Activated T-helper 2 cell treated with anti-CD3 and anti-CD28 coated beads, Interferon-gamma antibody, Interleukin-2, Interleukin-4, amounts not matched to agents 10 μg/mL and 5 μg/mL and 100 μg/mL, durations not matched to agents 14 hours and 24 hours and 36 hours (primary cell): ENCODE measurements around the gene TTC12. TPM values are rescaled to one million over a fixed set of nuclear protein-coding genes. Genes with fewer than 3 reads are reported as not detected.

ENCODE experiments used
- DNase-seq: peaks from one replicate; pipeline ENCODE4 v3.0.0; 2021; ENCODE audit warnings: low spot score
- H3K27ac Mint-ChIP-seq: one replicate; pipeline ENCODE4 v1.8.0; 2021; ENCODE audit warnings: mixed read lengths
- H3K27me3 Mint-ChIP-seq: one replicate; pipeline ENCODE4 v1.8.0; 2021; ENCODE audit warnings: low read depth, mixed read lengths
- H3K36me3 Mint-ChIP-seq: one replicate; pipeline ENCODE4 v1.8.0; 2021; ENCODE audit warnings: low read depth, mixed read lengths
- H3K4me1 Mint-ChIP-seq: one replicate; pipeline ENCODE4 v1.8.0; 2021; ENCODE audit warnings: low read depth, mixed read lengths
- H3K4me3 Mint-ChIP-seq: one replicate; pipeline ENCODE4 v1.8.0; 2021; ENCODE audit warnings: low read depth, mild to moderate bottlenecking, moderate library complexity, mixed read lengths
- H3K9me3 Mint-ChIP-seq: one replicate; pipeline ENCODE4 v1.8.0; 2021; ENCODE audit warnings: mixed read lengths
- intact Hi-C: fragments of 100-400 bp; cut with micrococcal nuclease; formaldehyde crosslinking; loops from one replicate; pipeline ENCODE4 v1.15.1; 2023
- total RNA-seq: library from RNA; stranded (reverse); gene quantifications from 2 replicates; pipeline ENCODE4 v1.2.3, GENCODE V29; 2022

The TTC12 gene
- total RNA-seq, 1 donor from 2014 or later: 7.0 TPM

DNA sequence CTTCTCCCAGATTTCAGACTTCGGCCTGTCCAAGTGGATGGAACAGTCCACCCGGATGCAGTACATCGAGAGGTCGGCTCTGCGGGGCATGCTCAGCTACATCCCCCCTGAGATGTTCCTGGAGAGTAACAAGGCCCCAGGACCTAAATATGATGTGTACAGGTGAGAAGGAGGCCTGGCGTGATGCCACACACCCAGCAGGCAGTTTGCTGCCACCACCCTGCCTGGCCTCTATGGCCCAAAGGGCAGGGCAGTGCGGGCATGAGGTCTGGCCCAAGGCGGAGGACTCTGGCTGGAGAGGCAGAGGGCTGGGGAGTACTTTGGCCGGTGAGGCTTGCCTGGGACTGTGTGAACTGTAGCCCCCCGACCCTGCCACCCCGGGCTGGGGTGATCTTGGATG, 80.5 kb downstream of the TTC12 start:
- Mint-ChIP-seq H3K36me3 (no peaks in the 10 kb centered on the region), H3K27me3 (no peaks in the 10 kb centered on the region), H3K27ac (no peak overlapping the region), H3K4me3 (no peak overlapping the region), H3K4me1 (no peaks in the 10 kb centered on the region), H3K9me3 (no peaks in the 10 kb centered on the region)
- intact Hi-C loops: no loop called here
- no peak for DNase-seq

DNA sequence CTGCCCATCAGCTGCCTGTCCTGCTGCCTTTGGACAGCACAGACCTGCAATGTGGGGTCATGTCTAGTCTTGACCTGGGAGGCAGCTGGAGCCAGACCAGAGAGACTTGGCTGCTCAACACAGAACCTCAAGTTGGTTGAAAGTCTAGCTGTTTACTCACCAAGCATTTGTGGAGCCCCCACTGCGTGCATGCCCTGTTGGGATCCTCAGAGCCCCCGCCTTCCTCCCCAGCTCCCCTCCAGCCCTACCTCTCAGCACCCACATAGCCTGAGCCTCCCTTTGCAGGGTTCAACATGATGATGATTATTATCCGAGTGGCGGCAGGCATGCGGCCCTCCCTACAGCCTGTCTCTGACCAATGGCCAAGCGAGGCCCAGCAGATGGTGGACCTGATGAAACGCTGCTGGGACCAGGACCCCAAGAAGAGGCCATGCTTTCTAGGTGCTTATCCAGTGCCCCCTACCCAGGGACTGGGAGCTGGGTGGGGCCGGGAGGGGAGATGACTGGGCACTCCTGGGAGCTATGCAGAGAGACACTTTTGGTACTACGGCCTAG, 81.5 kb downstream of the TTC12 start:
- Mint-ChIP-seq H3K4me1 (no peaks in the 10 kb centered on the region), H3K4me3 (no peak overlapping the region), H3K9me3 (no peaks in the 10 kb centered on the region), H3K27ac (no peak overlapping the region), H3K27me3 (no peaks in the 10 kb centered on the region), H3K36me3 (no peaks in the 10 kb centered on the region)
- no peak for DNase-seq
- intact Hi-C loops: no loop called here

DNA sequence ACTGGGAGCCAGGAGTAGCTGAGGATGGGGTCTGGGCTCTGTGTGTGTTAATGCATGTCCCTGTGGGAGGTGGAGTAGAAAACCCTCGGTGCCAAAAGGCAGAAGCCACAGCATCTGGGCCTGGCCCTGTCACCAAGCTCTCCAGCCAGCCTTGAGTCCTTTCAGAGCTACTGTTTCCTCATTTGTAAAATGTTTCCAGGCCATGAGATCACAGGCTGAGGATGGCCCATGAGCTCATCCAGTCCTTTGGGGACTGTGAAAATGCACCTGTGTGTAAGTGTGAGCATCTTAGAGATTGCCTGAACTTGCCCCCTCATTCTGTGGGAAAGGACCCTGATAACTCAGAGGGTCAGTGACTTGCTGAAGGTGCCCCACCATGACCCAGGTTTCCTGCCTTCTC, 82.3 kb downstream of the TTC12 start:
- intact Hi-C loops: no loop called here
- Mint-ChIP-seq H3K27ac (no peak overlapping the region), H3K36me3 (no peaks in the 10 kb centered on the region), H3K27me3 (no peaks in the 10 kb centered on the region), H3K4me1 (no peaks in the 10 kb centered on the region), H3K9me3 (no peaks in the 10 kb centered on the region), H3K4me3 (no peak overlapping the region)
- DNase-seq: no peak

DNA sequence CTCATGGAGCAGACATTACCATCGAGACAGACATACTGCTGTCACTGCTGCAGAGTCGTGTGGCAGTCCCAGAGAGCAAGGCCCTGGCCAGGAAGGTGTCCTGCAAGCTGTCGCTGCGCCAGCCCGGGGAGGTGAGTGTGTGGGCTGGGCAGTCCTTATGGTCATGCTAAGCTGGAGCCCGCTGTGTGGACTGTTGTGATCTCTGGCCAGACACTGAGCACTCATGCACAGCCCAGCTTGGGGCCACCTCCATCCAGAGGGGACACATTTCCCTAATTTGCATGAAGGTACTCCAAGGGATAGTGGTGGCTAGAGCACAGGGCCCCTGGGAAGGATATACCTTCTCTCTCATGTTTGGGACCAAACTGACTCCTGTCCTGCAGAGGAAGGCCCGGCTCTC, 82.8 kb downstream of the TTC12 start:
- intact Hi-C loops: no loop called here
- Mint-ChIP-seq H3K27ac (no peak overlapping the region), H3K9me3 (no peaks in the 10 kb centered on the region), H3K27me3 (no peaks in the 10 kb centered on the region), H3K4me3 (no peak overlapping the region), H3K36me3 (no peaks in the 10 kb centered on the region), H3K4me1 (no peaks in the 10 kb centered on the region)
- no peak for DNase-seq

DNA sequence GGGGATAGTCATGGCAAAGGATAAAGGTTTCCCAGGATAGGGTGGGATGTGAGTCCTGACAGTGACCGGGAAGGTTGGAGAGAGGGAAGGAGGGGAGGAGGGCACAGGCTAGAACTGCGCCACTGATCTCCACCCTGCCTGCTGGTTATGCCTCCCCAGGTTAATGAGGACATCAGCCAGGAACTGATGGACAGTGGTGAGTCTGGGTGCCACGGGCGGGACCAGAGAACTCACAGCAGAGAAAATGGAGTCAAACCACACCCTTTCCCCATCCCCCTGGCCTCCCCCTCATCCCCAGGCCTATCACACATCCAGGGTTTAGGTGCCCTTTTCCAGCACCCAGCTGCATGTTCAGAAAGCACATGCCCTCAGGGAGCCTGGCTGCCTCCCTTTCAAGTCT, 83.4 kb downstream of the TTC12 start:
- H3K4me1 Mint-ChIP-seq: no peaks in the 10 kb centered on the region
- no peaks in the 10 kb centered on the region for H3K27me3 Mint-ChIP-seq
- DNase-seq: no peak
- H3K4me3 Mint-ChIP-seq: no peak overlapping the region
- H3K36me3 Mint-ChIP-seq: no peaks in the 10 kb centered on the region
- no peak overlapping the region for H3K27ac Mint-ChIP-seq
- intact Hi-C loops: no loop called here
- no peaks in the 10 kb centered on the region for H3K9me3 Mint-ChIP-seq

DNA sequence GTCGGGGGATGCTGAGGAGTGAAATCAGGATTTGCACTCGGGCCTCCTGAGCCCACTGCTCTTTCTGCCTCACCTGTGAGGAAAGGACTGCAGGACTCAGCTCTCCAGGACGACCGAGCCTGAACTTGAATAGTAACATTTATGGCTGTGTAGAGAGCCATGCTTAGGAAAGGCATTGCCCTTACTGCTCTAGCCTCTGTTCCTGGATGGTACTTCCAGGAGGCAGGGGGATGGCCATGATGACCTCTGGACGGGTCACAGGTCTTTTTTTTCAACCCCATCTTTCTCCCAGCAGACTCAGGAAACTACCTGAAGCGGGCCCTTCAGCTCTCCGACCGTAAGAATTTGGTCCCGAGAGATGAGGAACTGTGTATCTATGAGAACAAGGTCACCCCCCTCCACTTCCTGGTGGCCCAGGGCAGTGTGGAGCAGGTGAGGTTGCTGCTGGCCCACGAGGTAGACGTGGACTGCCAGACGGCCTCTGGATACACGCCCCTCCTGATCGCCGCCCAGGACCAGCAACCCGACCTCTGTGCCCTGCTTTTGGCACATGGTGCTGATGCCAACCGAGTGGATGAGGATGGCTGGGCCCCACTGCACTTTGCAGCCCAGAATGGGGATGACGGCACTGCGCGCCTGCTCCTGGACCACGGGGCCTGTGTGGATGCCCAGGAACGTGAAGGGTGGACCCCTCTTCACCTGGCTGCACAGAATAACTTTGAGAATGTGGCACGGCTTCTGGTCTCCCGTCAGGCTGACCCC, 84.5 kb downstream of the TTC12 start:
- no peak overlapping the region for H3K27ac Mint-ChIP-seq
- intact Hi-C loops: no loop called here
- H3K27me3 Mint-ChIP-seq: peaks cover 2% of the 10 kb centered on the region
- no peaks in the 10 kb centered on the region for H3K36me3 Mint-ChIP-seq
- no peak for DNase-seq
- H3K9me3 Mint-ChIP-seq: no peaks in the 10 kb centered on the region
- H3K4me3 Mint-ChIP-seq: no peak overlapping the region
- no peaks in the 10 kb centered on the region for H3K4me1 Mint-ChIP-seq

DNA sequence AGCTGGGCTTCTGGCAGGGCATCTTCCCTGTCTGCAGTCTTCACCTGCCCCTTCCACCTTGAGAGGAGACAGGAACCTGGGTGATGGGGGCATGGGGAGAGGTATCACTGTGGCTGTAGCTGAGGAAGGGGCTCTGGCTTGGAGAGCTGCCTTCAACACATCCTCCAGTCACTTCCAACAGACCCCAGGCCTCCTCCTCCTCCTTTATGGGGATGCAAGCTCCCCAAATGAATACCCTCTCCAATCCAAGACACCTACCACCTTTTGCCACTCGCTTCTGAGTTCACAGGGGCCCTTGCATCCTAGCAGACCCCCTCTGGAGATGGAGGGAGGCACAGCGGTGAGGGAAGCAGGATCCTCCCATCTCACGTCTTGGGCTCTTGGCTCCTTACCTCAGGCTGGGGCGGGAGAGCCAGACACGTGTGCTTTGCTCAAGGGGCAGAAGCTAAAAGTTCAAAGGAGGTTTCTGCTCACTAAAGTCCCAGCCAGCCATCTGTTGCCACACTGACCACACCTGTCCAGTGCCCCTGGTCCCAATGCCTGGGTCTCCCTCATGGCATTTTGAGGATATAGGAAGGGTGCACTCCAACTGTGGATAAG, 86.3 kb downstream of the TTC12 start:
- intact Hi-C loops: no loop called here
- DNase-seq: no peak
- Mint-ChIP-seq H3K4me3 (no peak overlapping the region), H3K27ac (no peak overlapping the region), H3K27me3 (peaks cover 3% of the 10 kb centered on the region), H3K4me1 (no peaks in the 10 kb centered on the region), H3K9me3 (no peaks in the 10 kb centered on the region), H3K36me3 (no peaks in the 10 kb centered on the region)

DNA sequence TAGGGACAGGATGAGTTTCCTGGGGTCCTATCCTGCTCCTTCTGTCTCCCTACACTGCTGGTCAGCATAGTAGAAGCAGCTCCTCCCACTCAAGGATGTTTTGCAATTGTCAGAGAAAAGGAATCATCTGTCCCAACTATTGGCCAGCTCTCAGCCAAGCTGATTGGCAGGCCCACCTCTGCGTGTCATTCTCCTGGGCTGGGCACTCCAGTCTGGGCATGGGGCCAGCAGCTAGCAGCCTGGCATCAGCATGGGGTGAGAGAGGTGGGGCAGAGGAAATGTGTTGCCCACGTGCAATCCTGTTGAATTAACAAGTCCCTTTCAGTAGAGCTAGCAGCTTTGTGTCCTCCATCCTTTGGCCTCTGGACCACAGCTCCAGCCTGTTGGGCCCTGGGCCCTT, 87.3 kb downstream of the TTC12 start:
- no peaks in the 10 kb centered on the region for H3K9me3 Mint-ChIP-seq
- H3K27me3 Mint-ChIP-seq: peaks cover 3% of the 10 kb centered on the region
- no peaks in the 10 kb centered on the region for H3K36me3 Mint-ChIP-seq
- H3K4me1 Mint-ChIP-seq: no peaks in the 10 kb centered on the region
- H3K27ac Mint-ChIP-seq: no peak overlapping the region
- no peak for DNase-seq
- intact Hi-C loops: no loop called here
- no peak overlapping the region for H3K4me3 Mint-ChIP-seq

DNA sequence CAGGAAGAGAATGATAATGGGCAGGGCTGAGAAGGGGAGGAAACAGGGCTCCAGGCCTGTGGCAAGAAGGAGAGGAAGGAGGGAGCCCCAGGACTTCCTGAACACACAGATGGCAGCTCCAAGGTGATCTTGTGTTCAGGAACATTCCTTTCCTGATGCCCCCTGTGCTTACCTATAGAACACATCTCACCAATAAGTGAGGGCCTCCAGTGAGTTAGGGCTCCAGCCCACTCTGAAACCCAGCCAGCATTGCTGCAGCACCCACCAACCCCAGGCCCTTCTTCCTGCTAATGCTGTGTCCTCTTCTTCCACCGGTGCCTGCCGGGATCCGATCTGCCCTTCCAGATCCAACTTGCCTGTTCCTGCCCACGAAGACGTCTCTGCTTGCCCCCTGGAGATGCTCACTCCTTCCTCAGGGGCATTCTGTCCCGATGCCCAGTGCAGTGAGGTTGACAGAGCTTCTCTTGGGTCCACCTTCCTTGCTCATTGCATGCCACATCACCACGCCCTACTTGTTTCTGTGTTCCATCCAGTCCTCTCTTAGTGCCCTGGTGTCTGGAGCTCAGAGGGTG, 90.6 kb downstream of the TTC12 start:
- peaks cover 3% of the 10 kb centered on the region for H3K27me3 Mint-ChIP-seq
- H3K4me1 Mint-ChIP-seq: no peaks in the 10 kb centered on the region
- H3K27ac Mint-ChIP-seq: no peak overlapping the region
- no peaks in the 10 kb centered on the region for H3K9me3 Mint-ChIP-seq
- no peak overlapping the region for H3K4me3 Mint-ChIP-seq
- intact Hi-C loops: no loop called here
- H3K36me3 Mint-ChIP-seq: no peaks in the 10 kb centered on the region
- no peak for DNase-seq

DNA sequence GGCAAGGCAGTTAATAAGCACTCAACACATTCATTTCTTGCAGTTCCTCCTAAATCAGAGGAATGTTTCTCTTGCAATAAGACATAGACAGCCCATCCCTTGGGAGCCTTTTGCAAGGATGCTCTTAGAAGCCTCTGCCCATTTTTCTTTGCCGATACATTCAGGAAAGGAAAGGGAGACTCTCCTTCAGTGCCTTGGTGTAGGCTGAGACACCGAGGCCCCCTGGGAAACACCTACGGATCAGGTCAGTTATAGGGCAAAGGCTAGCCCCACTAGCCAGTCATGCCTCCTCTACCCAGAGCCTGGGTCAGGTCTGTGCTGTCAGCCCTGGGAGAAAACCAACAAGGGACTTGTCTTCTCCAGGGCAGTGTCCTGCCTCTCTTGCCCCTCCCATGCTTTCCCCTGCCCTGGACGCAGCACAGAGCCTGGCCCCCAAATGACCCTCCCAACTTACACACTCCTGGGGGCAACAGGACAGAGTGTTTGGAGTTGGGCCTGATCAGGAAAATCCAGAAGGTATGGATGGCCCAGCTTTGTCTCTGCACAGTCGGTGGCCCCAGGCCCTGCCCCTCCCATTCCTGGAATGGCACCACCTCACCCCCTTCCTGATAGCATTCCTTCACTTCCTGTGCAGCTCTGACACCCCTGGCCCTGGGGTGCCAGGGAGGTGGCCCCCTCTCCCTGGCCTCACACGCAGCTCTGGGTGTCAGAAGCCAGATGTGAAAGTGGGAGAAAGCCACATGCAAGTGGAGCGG, 91.5 kb downstream of the TTC12 start:
- intact Hi-C loops: no loop called here
- no peaks in the 10 kb centered on the region for H3K9me3 Mint-ChIP-seq
- no peak overlapping the region for H3K4me3 Mint-ChIP-seq

DNA sequence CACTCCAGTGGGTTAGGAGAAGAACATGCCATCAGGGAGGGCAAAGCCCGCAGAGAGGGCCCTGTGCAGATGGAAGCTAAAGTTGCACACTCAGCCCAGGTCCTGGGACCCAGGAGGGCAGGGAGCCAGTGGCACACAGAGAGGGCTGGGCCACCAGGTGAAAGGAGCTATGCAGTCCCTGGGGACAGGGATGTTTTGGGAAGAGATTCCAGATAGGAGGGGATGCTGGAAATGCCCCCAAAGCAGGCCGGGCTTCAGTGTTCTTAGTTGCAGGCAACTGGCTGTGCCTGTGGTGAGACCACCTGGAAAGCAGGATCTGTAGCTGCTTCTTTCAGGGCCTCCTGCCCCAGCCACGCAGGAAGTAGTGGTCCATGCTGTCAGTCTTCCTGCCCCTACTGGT, 92.8 kb downstream of the TTC12 start:
- Mint-ChIP-seq H3K4me3 (no peak overlapping the region), H3K9me3 (no peaks in the 10 kb centered on the region), H3K27ac (no peak overlapping the region), H3K27me3 (peaks cover 3% of the 10 kb centered on the region), H3K36me3 (no peaks in the 10 kb centered on the region), H3K4me1 (no peaks in the 10 kb centered on the region)
- intact Hi-C loops: no loop called here
- no peak for DNase-seq

More for the DNA sequence above, 91.5 kb downstream of the TTC12 start:
- H3K27ac Mint-ChIP-seq: no peak overlapping the region
- H3K27me3 Mint-ChIP-seq: peaks cover 3% of the 10 kb centered on the region
- DNase-seq: no peak
- no peaks in the 10 kb centered on the region for H3K36me3 Mint-ChIP-seq
- no peaks in the 10 kb centered on the region for H3K4me1 Mint-ChIP-seq

DNA sequence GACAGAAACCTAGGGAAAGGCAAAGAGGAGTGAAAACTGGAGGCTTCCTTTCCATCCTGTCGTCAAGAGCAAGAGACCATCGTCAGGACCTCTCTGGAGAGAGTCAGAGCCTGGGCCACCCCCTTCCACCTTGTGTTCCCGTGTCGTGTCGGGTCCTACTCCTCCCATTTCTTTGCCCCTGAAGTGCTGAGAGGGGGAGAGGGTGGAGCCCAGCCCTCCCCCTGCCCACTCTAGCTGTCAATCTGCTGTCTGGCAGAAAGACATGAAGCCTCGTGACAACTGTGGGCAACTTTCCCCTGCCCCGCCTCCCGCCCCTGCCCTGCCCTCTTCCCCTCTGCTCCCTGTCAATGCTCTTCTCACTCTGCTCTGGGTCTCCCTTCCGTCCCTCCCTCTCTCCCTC, 93.8 kb downstream of the TTC12 start:
- DNase-seq: no peak
- Mint-ChIP-seq H3K4me1 (no peaks in the 10 kb centered on the region), H3K36me3 (no peaks in the 10 kb centered on the region), H3K27me3 (peaks cover 3% of the 10 kb centered on the region), H3K27ac (no peak overlapping the region), H3K9me3 (no peaks in the 10 kb centered on the region), H3K4me3 (no peak overlapping the region)
- intact Hi-C loops: no loop called here

DNA sequence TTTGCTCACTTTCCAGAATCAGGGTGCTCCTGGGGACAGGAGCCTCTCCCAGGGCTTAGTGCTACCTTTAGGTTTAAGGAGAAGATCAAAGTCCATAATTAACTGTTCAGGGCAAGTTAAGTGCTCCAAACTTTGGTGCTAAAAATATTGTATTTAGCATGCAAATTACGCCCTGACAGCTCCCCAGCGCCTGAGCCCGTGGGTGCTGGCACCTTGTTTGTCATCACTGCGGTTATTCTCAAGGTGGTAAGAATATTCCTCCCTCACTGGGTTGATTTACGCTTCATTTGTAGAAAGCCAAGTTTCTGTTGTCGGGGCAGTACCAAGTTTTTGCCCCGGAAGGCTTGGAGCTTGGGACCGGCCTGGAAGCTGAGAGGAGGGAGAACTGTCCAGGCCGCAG, 94.5 kb downstream of the TTC12 start:
- no peak overlapping the region for H3K4me3 Mint-ChIP-seq
- H3K4me1 Mint-ChIP-seq: no peaks in the 10 kb centered on the region
- no peak overlapping the region for H3K27ac Mint-ChIP-seq
- H3K9me3 Mint-ChIP-seq: no peaks in the 10 kb centered on the region
- no peak for DNase-seq
- H3K36me3 Mint-ChIP-seq: no peaks in the 10 kb centered on the region
- peaks cover 2% of the 10 kb centered on the region for H3K27me3 Mint-ChIP-seq
- intact Hi-C loops: no loop called here
